Measurements from ENCODE around the gene BTBD9. TPM values are rescaled to one million over a fixed set of nuclear protein-coding genes. Genes with fewer than 3 reads are reported as not detected.

BTBD9 gene
- total and polyA plus RNA-seq, 10 donors: 1.2 to 43.1 (median 27.8) TPM

DNA sequence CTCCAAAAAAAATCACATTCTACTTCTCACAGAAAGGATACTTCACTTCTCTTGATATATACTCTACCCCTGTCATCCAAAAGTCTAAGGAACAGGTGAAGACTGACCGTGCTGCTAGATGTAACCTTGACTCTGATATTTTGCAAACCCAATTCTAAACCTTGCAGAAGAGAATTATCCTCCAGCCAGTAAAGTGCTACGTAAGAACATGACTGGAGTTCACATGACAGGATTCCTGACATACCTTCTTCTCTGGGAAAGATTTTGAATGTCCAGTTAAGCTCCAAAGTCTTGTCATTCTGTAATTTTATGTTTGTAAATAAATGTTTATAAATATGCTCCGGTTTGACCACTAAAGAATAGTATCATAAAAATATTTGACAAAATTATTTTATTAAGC is 35.8 kb downstream of the BTBD9 start:
- Histone ChIP-seq H3K4me3 (no peak overlapping the region), H3K36me3 (peaks cover 0 to 6% (median 0%) of the 10 kb centered on the region in 6 donors), H3K27me3 (replicated peaks in 1 of 7) (no peaks in the 10 kb centered on the region), H3K4me1 (no peaks in the 10 kb centered on the region), H3K27ac (no peak overlapping the region), H3K9me3 (no peaks in the 10 kb centered on the region)
- DNase-seq: no peak
- intact Hi-C loops (cut with DNase I; ENCODE audit: low total_unique reads): no loop called here
- 67 to 88% (median 87%) methylated on average over 3 of the region's 3 CpGs for WGBS, 5 donors
- no peak for TF ChIP-seq POLR2AphosphoS5 (IDR thresholded peaks at IDR 0.05)
- TF ChIP-seq CTCF (IDR thresholded peaks at IDR 0.05 in 8 of 11, conservative IDR thresholded peaks at IDR 0.05 in 3 of 11): no peak
- TF ChIP-seq POLR2A (IDR thresholded peaks at IDR 0.05): no peak

GRCh38 chr6:38603496-38603895 is 36.2 kb downstream of the BTBD9 start:
- no peaks in the 10 kb centered on the region for H3K27me3 ChIP-seq (replicated peaks in 1 of 7)
- TF ChIP-seq POLR2A (IDR thresholded peaks at IDR 0.05) (no peak), CTCF (IDR thresholded peaks at IDR 0.05 in 8 of 11, conservative IDR thresholded peaks at IDR 0.05 in 3 of 11) (no peak), POLR2AphosphoS5 (IDR thresholded peaks at IDR 0.05) (no peak)
- H3K36me3 ChIP-seq: peaks cover 0 to 6% (median 0%) of the 10 kb centered on the region in 6 donors
- no peaks in the 10 kb centered on the region for H3K9me3 ChIP-seq
- 58 to 75% (median 68%) methylated on average over 2 of the region's 2 CpGs for WGBS, 5 donors
- DNase-seq: no peak
- no peaks in the 10 kb centered on the region for H3K4me1 ChIP-seq
- H3K27ac ChIP-seq: no peak overlapping the region
- no peak overlapping the region for H3K4me3 ChIP-seq
- intact Hi-C loops (cut with DNase I; ENCODE audit: low total_unique reads): no loop called here

DNA sequence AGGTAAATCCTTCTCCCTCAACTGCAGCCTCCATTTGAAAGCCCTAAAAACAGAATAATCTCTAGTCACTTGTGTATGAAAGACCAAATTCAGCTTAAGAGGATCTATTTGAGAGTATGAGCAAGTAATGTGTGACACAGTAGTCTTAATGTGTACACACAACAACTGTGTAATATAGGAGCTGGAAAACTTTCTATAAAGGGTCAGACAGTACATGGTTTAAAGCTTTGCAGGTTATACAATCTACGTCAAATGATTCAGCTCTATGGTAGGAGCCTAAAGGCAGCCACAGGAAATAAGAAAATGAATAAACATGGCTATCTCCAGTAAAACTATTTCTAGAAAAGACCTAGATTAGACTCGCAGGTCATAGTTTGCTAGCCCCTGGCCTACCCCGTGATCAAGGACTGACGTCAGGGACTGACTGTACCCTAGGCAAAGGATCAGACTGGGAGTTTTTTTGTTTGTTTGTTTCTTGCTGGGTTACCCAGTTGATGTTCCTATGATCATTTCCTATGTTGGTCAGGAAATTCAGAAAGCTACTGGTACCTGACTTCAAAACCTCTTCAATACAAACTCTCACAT is 39.7 kb downstream of the BTBD9 start:
- WGBS, 5 donors: 90 to 97% (median 96%) methylated on average over 4 of the region's 4 CpGs
- no peak overlapping the region for H3K27ac ChIP-seq
- no peak for DNase-seq
- H3K4me3 ChIP-seq: no peak overlapping the region
- H3K9me3 ChIP-seq: no peaks in the 10 kb centered on the region
- no peaks in the 10 kb centered on the region for H3K27me3 ChIP-seq (replicated peaks in 1 of 7)
- intact Hi-C loops (cut with DNase I; ENCODE audit: low total_unique reads): no loop called here
- TF ChIP-seq POLR2A (IDR thresholded peaks at IDR 0.05): no peak
- TF ChIP-seq POLR2AphosphoS5 (IDR thresholded peaks at IDR 0.05): no peak
- no peak for TF ChIP-seq CTCF (IDR thresholded peaks at IDR 0.05 in 8 of 11, conservative IDR thresholded peaks at IDR 0.05 in 3 of 11)
- no peaks in the 10 kb centered on the region for H3K4me1 ChIP-seq
- H3K36me3 ChIP-seq: peaks cover 0 to 26% (median 0%) of the 10 kb centered on the region in 6 donors

GRCh38 chr6:38599261-38599660 is 40.5 kb downstream of the BTBD9 start:
- no peak overlapping the region for H3K27ac ChIP-seq
- DNase-seq: no peak
- intact Hi-C loops (cut with DNase I; ENCODE audit: low total_unique reads): no loop called here

More at GRCh38 chr6:38599261-38599660, 40.5 kb downstream of the BTBD9 start:
- 95 to 99% (median 97%) methylated on average over 5 of the region's 5 CpGs for WGBS, 5 donors
- no peaks in the 10 kb centered on the region for H3K4me1 ChIP-seq
- no peak overlapping the region for H3K4me3 ChIP-seq
- H3K36me3 ChIP-seq: peaks cover 0 to 34% (median 0%) of the 10 kb centered on the region in 6 donors
- H3K27me3 ChIP-seq (replicated peaks in 1 of 7): no peaks in the 10 kb centered on the region
- no peaks in the 10 kb centered on the region for H3K9me3 ChIP-seq
- TF ChIP-seq CTCF (IDR thresholded peaks at IDR 0.05 in 8 of 11, conservative IDR thresholded peaks at IDR 0.05 in 3 of 11) (no peak), POLR2A (IDR thresholded peaks at IDR 0.05) (no peak)
